Uterus (tissue), 4 donors: Measurements from ENCODE around the gene BCKDHB. TPM values are rescaled to one million over a fixed set of nuclear protein-coding genes. Genes with fewer than 3 reads are reported as not detected.

Experiments used
- DNase-seq, 2 donors: peaks; one replicate each; pipeline ENCODE4 v3.0.0-alpha.2; 2019 to 2020
- H3K27ac ChIP-seq, 2 donors: fragments of 200-600 bp; sonication (generic); 1 replicate in 1 of 2; 2 replicates in 1 of 2; pipeline ENCODE4 v1.5.1; 2016 to 2018
- H3K27me3 ChIP-seq, 2 donors: fragments of 200-600 bp; sonication (generic); one replicate each; pipeline ENCODE4 v1.5.1; 2018 to 2019; ENCODE audit warnings: control low read depth in 1 of 2
- H3K36me3 ChIP-seq, 2 donors: fragments of 200-600 bp; sonication (generic); one replicate each; pipeline ENCODE4 v1.5.1; 2019; ENCODE audit warnings: control low read depth in 1 of 2
- H3K4me1 ChIP-seq, 2 donors: fragments of 200-600 bp; sonication (generic); one replicate each; pipeline ENCODE4 v1.5.1; 2018 to 2019; ENCODE audit warnings: control low read depth in 1 of 2
- H3K4me3 ChIP-seq, 2 donors: fragments of 200-600 bp; sonication (generic); 1 replicate in 1 of 2; 2 replicates in 1 of 2; pipeline ENCODE4 v1.5.1; 2018 to 2019; ENCODE audit warnings: mild to moderate bottlenecking in 1 of 2
- H3K9me3 ChIP-seq, 2 donors: fragments of 200-600 bp; sonication (generic); one replicate each; pipeline ENCODE4 v1.5.1; 2019; ENCODE audit warnings: control low read depth in 1 of 2
- POLR2A ChIP-seq, 2 donors: fragments of 450-650 bp; IDR thresholded peaks; one replicate each; pipeline ENCODE4 v1.6.1; 2016; ENCODE audit warnings: antibody characterized with exemption in 2 of 2, mild to moderate bottlenecking in 1 of 2, moderate library complexity in 1 of 2
- intact Hi-C: fragments of 100-400 bp; cut with DNase I; formaldehyde crosslinking; loops from one replicate; pipeline ENCODE4 v1.15.1; 2023; ENCODE audit warnings: low total_unique reads
- total RNA-seq, 4 donors: library from RNA; depleted of rRNA in 3 of 4; stranded (reverse); fragments of >200 nt in 3 of 4; gene quantifications; one replicate each; pipeline versions ENCODE4 v1.1.0 to v1.2.4, GENCODE V29; 2014 to 2023
- TF ChIP-seq, protein P1 (sequence below), 4 experiments: fragments of 200-600 bp in 2 of 4; fragments of 450-650 bp in 2 of 4; sonication (generic) in 2 of 4; IDR thresholded peaks; one replicate each; pipeline ENCODE4 v1.5.1; 2016 to 2019; ENCODE audit warnings: antibody characterized with exemption in 4 of 4, mild to moderate bottlenecking in 2 of 4, moderate library complexity in 1 of 4
- donor health status: DM: yes; HTN: yes; CAD: no.

The BCKDHB gene
- total RNA-seq, 4 donors from 2014 or later: 7.2 to 35.5 (median 13.2) TPM

GRCh38 chr6:80363501-80364122 lies 257.1 kb downstream of the BCKDHB start:
- H3K9me3 ChIP-seq: no peaks in the 10 kb centered on the region
- H3K36me3 ChIP-seq: no peaks in the 10 kb centered on the region
- TF ChIP-seq, protein P1, sequence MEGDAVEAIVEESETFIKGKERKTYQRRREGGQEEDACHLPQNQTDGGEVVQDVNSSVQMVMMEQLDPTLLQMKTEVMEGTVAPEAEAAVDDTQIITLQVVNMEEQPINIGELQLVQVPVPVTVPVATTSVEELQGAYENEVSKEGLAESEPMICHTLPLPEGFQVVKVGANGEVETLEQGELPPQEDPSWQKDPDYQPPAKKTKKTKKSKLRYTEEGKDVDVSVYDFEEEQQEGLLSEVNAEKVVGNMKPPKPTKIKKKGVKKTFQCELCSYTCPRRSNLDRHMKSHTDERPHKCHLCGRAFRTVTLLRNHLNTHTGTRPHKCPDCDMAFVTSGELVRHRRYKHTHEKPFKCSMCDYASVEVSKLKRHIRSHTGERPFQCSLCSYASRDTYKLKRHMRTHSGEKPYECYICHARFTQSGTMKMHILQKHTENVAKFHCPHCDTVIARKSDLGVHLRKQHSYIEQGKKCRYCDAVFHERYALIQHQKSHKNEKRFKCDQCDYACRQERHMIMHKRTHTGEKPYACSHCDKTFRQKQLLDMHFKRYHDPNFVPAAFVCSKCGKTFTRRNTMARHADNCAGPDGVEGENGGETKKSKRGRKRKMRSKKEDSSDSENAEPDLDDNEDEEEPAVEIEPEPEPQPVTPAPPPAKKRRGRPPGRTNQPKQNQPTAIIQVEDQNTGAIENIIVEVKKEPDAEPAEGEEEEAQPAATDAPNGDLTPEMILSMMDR (IDR thresholded peaks at IDR 0.05): no peak
- TF ChIP-seq POLR2A (IDR thresholded peaks at IDR 0.05): no peak
- no peak overlapping the region for H3K27ac ChIP-seq
- DNase-seq: no peak
- intact Hi-C loops: no loop called here
- no peaks in the 10 kb centered on the region for H3K4me1 ChIP-seq
- H3K27me3 ChIP-seq: no peaks in the 10 kb centered on the region
- H3K4me3 ChIP-seq: no peak overlapping the region

- intact Hi-C loops: no loop called here
- TF ChIP-seq, protein P1 (IDR thresholded peaks at IDR 0.05): no peak
- no peak for TF ChIP-seq POLR2A (IDR thresholded peaks at IDR 0.05)
- Histone ChIP-seq H3K27me3 (no peaks in the 10 kb centered on the region), H3K9me3 (no peaks in the 10 kb centered on the region), H3K27ac (no peak overlapping the region), H3K4me1 (no peaks in the 10 kb centered on the region), H3K4me3 (no peak overlapping the region), H3K36me3 (no peaks in the 10 kb centered on the region)
- no peak for DNase-seq
These were observed 257.7 kb downstream of the BCKDHB start for GRCh38 chr6:80364149-80364548.

DNA sequence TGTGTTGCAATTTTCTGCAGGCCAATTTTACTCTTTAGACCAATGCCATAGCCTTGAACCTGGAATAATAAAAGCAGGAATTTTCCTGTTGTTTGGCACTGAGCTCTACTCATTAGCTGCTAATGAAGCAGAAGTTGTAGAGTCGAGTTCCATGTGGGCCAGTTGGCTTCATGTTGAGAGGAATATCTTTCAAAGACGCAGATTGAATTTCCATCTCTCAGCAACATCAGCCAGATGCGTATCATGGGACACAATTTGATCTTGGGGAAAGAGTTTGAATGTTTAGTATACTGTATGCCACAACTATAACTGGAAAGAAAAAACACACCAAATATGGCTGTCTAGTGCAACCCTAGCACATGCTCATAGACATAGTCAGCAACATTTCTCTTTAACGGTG lies 259.6 kb downstream of the BCKDHB start:
- Histone ChIP-seq H3K4me3 (no peak overlapping the region), H3K27me3 (no peaks in the 10 kb centered on the region), H3K9me3 (no peaks in the 10 kb centered on the region), H3K4me1 (no peaks in the 10 kb centered on the region), H3K27ac (no peak overlapping the region), H3K36me3 (no peaks in the 10 kb centered on the region)
- TF ChIP-seq, protein P1 (IDR thresholded peaks at IDR 0.05): no peak
- TF ChIP-seq POLR2A (IDR thresholded peaks at IDR 0.05): no peak
- no peak for DNase-seq
- intact Hi-C loops: no loop called here

DNA sequence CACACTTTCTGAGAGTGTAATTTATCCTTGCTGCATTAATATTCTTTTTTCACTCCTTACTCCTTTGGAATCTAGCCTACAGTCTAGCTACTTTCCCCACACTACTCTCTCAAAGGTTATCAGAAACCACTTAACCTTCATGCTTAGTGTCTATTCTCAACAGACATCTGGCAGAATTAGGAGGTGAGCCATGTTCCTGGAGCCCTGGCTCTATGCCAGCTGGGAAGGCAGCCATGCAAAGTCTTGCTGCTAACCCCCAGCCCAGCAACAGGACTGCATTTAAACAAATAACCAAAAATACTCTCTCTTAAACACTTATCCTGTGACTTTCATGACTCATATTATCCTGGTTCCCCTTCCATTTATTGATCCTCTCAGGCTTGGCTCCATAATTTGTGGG lies 260.2 kb downstream of the BCKDHB start:
- no peaks in the 10 kb centered on the region for H3K9me3 ChIP-seq
- H3K27me3 ChIP-seq: no peaks in the 10 kb centered on the region
- TF ChIP-seq, protein P1 (IDR thresholded peaks at IDR 0.05): no peak
- TF ChIP-seq POLR2A (IDR thresholded peaks at IDR 0.05): no peak
- H3K36me3 ChIP-seq: no peaks in the 10 kb centered on the region
- intact Hi-C loops: no loop called here
- H3K4me1 ChIP-seq: no peaks in the 10 kb centered on the region
- no peak overlapping the region for H3K4me3 ChIP-seq
- peak in 1 of 2 donors; percentile 49 for DNase-seq
- no peak overlapping the region for H3K27ac ChIP-seq

DNA sequence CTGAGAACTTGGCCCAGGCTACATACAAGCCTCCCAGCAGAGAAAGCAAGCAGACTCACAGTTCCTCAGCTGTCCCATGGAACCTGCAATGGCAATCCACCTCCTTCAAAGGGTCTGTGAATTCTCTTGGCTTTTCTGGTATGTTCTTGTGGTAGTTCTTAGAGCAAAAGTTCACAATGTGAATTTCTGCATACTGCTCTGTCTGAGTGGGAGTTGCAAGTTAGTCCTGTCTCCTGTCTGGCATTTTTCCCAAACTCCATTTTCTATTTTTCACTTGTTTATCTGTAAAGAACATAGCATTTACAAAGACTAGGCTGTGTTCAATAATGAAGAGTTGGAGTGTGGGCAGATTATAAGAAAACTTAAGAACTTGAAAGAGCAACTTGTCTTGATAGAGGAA lies 269.9 kb downstream of the BCKDHB start:
- H3K4me1 ChIP-seq: no peaks in the 10 kb centered on the region
- no peaks in the 10 kb centered on the region for H3K27me3 ChIP-seq
- no peak overlapping the region for H3K27ac ChIP-seq
- H3K36me3 ChIP-seq: no peaks in the 10 kb centered on the region
- no peaks in the 10 kb centered on the region for H3K9me3 ChIP-seq
- intact Hi-C loops: no loop called here
- TF ChIP-seq, protein P1 (IDR thresholded peaks at IDR 0.05): no peak
- TF ChIP-seq POLR2A (IDR thresholded peaks at IDR 0.05): no peak
- DNase-seq: no peak
- H3K4me3 ChIP-seq: no peak overlapping the region
